Measurements from ENCODE around the gene TMEM255B.

Gene TMEM255B

GRCh38 chr13:113845055-113845454, 86.0 kb downstream of the TMEM255B start:
- ChIA-PET POLR2A (no interaction called here), CTCF (no interaction called here)
- DNase-seq (ENCODE audit: extremely low spot score), result no peak
- TF ChIP-seq FOXA1 (IDR thresholded peaks at IDR 0.05) (no peak), NFRKB (IDR thresholded peaks at IDR 0.05) (no peak), HDGF (IDR thresholded peaks at IDR 0.05; ENCODE audit: borderline replicate concordance) (no peak), ZNF384 (IDR thresholded peaks at IDR 0.05) (no peak), LEF1 (IDR thresholded peaks at IDR 0.05; ENCODE audit: borderline replicate concordance) (no peak), SP1 (IDR thresholded peaks at IDR 0.05) (no peak), CTBP1 (IDR thresholded peaks at IDR 0.05; ENCODE audit: borderline replicate concordance) (no peak), ARNT (IDR thresholded peaks at IDR 0.05) (no peak), ELF4 (IDR thresholded peaks at IDR 0.05) (no peak), FOXM1 (IDR thresholded peaks at IDR 0.05; ENCODE audit: borderline replicate concordance) (no peak), L3MBTL2 (conservative IDR thresholded peaks at IDR 0.05) (no peak), SUZ12 (IDR thresholded peaks at IDR 0.05) (no peak), FOXK2 (IDR thresholded peaks at IDR 0.05) (no peak), TARDBP (IDR thresholded peaks at IDR 0.05) (no peak), BHLHE40 (IDR thresholded peaks at IDR 0.05; ENCODE audit: borderline replicate concordance) (no peak)
- TF ChIP-seq, protein P1, sequence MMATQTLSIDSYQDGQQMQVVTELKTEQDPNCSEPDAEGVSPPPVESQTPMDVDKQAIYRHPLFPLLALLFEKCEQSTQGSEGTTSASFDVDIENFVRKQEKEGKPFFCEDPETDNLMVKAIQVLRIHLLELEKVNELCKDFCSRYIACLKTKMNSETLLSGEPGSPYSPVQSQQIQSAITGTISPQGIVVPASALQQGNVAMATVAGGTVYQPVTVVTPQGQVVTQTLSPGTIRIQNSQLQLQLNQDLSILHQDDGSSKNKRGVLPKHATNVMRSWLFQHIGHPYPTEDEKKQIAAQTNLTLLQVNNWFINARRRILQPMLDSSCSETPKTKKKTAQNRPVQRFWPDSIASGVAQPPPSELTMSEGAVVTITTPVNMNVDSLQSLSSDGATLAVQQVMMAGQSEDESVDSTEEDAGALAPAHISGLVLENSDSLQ (IDR thresholded peaks at IDR 0.05), result no peak

DNA sequence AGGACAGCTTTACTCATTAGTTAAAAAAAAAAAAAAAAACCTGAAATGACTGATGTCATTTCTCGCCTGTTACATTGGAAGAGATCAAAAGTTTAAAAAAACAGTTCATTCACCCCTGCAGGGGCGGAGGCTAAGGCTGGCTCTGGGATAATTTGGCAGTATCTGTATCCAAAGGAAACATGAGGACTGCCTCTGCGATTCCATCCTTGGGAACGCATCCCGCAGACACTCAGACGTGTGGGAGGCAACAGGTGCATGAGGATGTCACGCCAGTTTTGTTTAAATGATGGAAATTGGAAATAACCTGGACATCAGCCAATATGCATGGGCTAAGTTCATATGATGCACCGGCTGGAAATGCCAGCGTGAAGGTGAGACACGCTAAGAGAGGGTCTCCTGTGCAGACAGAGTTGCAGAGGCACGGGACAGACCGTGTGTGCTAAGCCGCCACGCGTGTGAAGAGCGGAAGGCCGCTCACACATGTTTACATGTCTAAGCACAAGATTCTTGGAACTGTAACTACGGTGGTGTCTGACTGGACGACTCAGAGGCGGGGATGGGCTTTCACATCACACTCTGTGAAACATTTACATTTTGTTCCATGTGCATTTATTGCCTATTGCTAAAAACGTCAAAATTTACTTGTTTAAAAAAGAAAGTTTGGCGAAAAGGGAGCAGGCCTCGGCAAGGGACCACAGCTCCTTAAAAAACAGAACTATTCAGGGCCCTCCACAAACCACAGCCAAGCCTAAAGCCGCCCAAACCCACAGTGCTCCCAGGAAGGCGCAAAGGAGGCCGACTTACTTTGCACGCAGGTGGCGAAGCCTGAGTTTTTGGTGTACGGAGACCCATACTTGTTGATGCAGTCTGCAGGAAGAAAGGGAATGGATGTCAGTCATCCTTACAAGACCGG, 87.0 kb downstream of the TMEM255B start:
- no peak for DNase-seq (ENCODE audit: extremely low spot score)
- ChIA-PET CTCF (no interaction called here), POLR2A (no interaction called here)
- TF ChIP-seq ARNT (IDR thresholded peaks at IDR 0.05), result no peak
- TF ChIP-seq TARDBP (IDR thresholded peaks at IDR 0.05), result no peak
- no peak for TF ChIP-seq CTBP1 (IDR thresholded peaks at IDR 0.05; ENCODE audit: borderline replicate concordance)

- TF ChIP-seq SUZ12 (IDR thresholded peaks at IDR 0.05) (no peak), CTBP1 (IDR thresholded peaks at IDR 0.05; ENCODE audit: borderline replicate concordance) (no peak), L3MBTL2 (conservative IDR thresholded peaks at IDR 0.05) (no peak), HDGF (IDR thresholded peaks at IDR 0.05; ENCODE audit: borderline replicate concordance) (no peak), FOXA1 (IDR thresholded peaks at IDR 0.05) (no peak), ELF4 (IDR thresholded peaks at IDR 0.05) (no peak), NFRKB (IDR thresholded peaks at IDR 0.05) (no peak), SP1 (IDR thresholded peaks at IDR 0.05) (no peak)
- TF ChIP-seq, protein P1 (IDR thresholded peaks at IDR 0.05), result no peak
- no peak for DNase-seq (ENCODE audit: extremely low spot score)
- POLR2A ChIA-PET, result no interaction called here
- CTCF ChIA-PET, result no interaction called here
These were observed 87.8 kb downstream of the TMEM255B start for GRCh38 chr13:113846636-113847318.

DNA sequence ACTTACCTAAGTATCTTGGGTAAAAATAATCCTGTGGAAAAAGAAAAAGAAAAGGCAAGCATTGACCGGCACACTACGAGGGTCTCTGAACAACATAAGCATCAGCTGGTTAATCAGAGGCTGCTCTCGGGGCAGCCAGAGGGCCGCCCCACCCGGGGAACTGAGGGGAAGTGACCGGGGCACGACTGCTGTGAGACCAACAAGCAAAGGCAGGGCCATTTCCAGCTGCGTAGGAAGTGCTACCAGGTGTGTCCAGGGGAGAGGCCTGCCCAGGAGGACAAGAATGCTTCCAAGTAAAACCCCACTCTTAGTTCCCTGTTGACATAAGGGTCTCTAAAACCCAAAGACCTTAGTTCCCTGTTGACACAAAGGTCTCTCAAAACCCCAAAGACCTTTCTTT, 89.0 kb downstream of the TMEM255B start:
- POLR2A ChIA-PET, result no interaction called here
- no peak for TF ChIP-seq NFRKB (IDR thresholded peaks at IDR 0.05)
- no peak for TF ChIP-seq L3MBTL2 (conservative IDR thresholded peaks at IDR 0.05)
- no peak for TF ChIP-seq FOXA1 (IDR thresholded peaks at IDR 0.05)
- TF ChIP-seq SUZ12 (IDR thresholded peaks at IDR 0.05), result no peak
- TF ChIP-seq HDGF (IDR thresholded peaks at IDR 0.05; ENCODE audit: borderline replicate concordance), result no peak
- TF ChIP-seq, protein P1 (IDR thresholded peaks at IDR 0.05), result no peak
- no peak for TF ChIP-seq TARDBP (IDR thresholded peaks at IDR 0.05)
- no peak for TF ChIP-seq ZNF384 (IDR thresholded peaks at IDR 0.05)
- TF ChIP-seq FOXM1 (IDR thresholded peaks at IDR 0.05; ENCODE audit: borderline replicate concordance), result no peak
- no peak for TF ChIP-seq SP1 (IDR thresholded peaks at IDR 0.05)
- CTCF ChIA-PET, result no interaction called here
- DNase-seq (ENCODE audit: extremely low spot score), result no peak

GRCh38 chr13:113848431-113849260, 89.6 kb downstream of the TMEM255B start:
- ChIA-PET CTCF (no interaction called here), POLR2A (no interaction called here)
- TF ChIP-seq BHLHE40 (IDR thresholded peaks at IDR 0.05; ENCODE audit: borderline replicate concordance), result no peak
- TF ChIP-seq HDGF (IDR thresholded peaks at IDR 0.05; ENCODE audit: borderline replicate concordance), result no peak
- TF ChIP-seq NFRKB (IDR thresholded peaks at IDR 0.05), result no peak
- no peak for TF ChIP-seq FOXM1 (IDR thresholded peaks at IDR 0.05; ENCODE audit: borderline replicate concordance)
- no peak for TF ChIP-seq FOXK2 (IDR thresholded peaks at IDR 0.05)
- TF ChIP-seq ZNF384 (IDR thresholded peaks at IDR 0.05), result no peak
- no peak for TF ChIP-seq SP1 (IDR thresholded peaks at IDR 0.05)
- no peak for TF ChIP-seq TARDBP (IDR thresholded peaks at IDR 0.05)
- TF ChIP-seq CTBP1 (IDR thresholded peaks at IDR 0.05; ENCODE audit: borderline replicate concordance), result no peak
- no peak for TF ChIP-seq LEF1 (IDR thresholded peaks at IDR 0.05; ENCODE audit: borderline replicate concordance)
- TF ChIP-seq ARNT (IDR thresholded peaks at IDR 0.05), result no peak
- TF ChIP-seq L3MBTL2 (conservative IDR thresholded peaks at IDR 0.05), result no peak
- TF ChIP-seq SUZ12 (IDR thresholded peaks at IDR 0.05), result no peak
- no peak for TF ChIP-seq FOXA1 (IDR thresholded peaks at IDR 0.05)
- DNase-seq (ENCODE audit: extremely low spot score), result no peak
